GM18861 (cell line): Measurements from ENCODE around the gene TRNAU1AP.
A peak's percentile ranks its signal among the peaks of the same experiment; 100 is the strongest.
"Not testable (repeated sequence)": the region's sequence is repeated elsewhere in the genome, so short reads cannot be mapped to it uniquely, and the experiment has no call there.

Experiments used
- ATAC-seq: cut with Tn5 transposase; IDR thresholded peaks from one replicate; pipeline ENCODE4 v1.9.1; 2021; ENCODE audit not compliant: unreplicated experiment

The TRNAU1AP gene

GRCh38 chr1:28577052-28577678 is 24.3 kb downstream of the TRNAU1AP start:
- no peak for ATAC-seq

DNA sequence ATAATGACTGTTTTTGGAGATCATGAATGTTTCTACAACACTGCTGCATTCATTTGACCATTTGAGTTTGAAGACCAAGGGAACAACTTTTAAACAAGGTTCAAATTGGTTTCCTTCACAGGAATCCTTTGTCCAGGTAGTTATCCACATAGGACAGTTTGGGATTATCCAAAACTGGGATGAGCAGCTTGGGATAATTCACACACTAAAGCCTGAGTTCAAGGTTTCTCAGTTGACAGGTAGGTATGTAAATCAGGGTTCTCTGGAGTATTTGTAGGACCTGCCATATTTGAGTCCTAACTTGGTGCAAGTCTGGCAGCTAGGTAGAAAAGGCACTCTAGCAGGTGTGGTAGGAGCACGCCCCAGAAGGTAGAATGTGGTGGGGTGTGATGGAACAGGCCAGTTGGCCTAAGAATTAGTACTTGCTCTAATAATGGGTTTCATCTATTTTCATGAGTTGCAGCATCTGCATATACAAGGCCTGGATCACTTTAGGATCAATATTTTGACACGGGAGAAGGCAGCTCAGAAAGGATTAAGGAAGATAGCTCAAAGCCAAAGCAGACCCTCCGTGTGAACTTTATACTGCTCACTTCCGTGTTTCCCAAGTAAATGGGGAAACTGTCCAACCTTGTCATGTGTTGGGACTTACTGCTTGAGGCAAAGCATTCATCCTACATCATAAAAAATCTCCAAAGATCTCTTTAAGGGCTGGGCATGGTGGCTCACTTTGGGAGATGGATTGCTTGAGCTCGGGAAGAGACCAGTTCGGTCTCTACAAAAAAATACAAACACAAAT is 25.1 kb downstream of the TRNAU1AP start:
- ATAC-seq, result no peak

GRCh38 chr1:28578696-28579218 is 25.9 kb downstream of the TRNAU1AP start:
- no peak for ATAC-seq

- no peak for ATAC-seq
Observed at GRCh38 chr1:28579401-28579800, 26.5 kb downstream of the TRNAU1AP start.

DNA sequence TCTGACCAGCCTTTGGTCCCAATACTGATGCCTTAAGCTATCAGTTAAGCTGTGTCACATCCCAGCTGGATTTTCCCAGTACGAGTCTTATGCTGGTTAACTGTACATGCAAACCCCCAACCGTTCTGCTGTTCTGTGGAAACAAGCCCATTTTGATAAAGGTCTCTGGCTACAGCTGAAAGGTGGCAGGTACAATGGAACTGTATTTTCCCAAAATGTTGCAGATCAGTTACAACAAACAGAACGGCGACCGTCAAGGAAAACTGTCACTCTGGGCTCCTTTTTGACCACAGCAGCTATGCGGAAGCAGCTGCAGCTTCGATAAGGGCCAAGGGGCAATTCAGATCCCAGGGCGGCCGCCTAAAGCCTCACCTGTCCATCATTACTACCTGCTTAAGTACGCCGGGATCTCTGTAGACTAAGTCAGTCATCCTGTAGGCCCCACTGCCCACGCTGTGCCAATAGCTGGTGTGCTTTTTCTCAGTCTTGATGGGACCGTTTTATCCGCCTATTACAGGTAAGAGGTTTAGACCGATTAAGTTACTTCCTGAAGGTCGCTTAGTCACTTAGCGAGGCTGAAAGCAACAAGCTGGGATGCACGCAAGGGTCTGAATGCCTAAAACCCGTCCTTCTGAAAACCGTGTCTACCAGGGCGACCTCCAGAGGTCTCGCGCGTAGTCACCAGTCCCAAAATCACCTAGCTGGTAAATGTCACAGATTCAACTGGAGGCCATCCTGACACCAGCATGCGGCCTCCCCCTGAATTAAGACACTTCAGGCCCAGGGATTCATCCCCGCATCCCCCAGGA is 28.0 kb downstream of the TRNAU1AP start:
- ATAC-seq, result peak; percentile 3

DNA sequence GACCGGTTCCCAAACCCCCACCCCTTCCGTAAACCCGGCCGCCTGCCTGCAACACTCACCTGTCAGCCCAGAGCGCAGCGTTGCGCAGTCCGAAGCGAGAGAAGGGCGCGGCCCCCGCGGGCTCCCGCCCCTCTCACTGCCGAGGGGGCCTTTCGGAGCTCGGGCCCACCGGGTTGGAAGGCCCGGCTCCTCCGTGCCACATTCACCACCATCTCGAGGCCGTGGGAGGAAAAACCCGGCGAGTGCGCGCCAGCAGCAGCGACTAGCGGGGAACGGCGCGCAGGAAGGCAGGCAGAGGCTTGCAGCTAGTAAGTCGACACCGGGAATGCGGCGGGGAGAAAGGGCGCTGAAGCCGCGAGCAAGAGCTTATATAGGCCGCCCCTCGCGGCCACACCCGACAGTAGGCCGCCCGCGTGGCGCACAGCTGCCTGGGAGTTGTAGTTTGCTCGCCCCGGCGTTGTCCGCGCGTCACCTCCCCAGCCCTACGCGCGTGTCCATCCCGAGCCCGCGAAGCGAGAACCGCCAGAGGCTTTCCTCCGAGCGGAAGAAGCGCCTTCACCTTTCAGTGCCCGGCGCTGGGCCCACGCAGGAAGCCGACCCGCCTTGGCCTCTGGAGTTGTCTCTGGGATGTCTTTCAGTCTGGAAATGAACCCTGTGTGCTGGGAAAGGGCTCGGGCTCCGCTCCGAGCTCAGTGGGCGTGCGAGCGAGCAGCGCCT is 28.8 kb downstream of the TRNAU1AP start:
- peak; percentile 73 for ATAC-seq

- ATAC-seq, result no peak
Observed at GRCh38 chr1:28582248-28582615, 29.3 kb downstream of the TRNAU1AP start.

DNA sequence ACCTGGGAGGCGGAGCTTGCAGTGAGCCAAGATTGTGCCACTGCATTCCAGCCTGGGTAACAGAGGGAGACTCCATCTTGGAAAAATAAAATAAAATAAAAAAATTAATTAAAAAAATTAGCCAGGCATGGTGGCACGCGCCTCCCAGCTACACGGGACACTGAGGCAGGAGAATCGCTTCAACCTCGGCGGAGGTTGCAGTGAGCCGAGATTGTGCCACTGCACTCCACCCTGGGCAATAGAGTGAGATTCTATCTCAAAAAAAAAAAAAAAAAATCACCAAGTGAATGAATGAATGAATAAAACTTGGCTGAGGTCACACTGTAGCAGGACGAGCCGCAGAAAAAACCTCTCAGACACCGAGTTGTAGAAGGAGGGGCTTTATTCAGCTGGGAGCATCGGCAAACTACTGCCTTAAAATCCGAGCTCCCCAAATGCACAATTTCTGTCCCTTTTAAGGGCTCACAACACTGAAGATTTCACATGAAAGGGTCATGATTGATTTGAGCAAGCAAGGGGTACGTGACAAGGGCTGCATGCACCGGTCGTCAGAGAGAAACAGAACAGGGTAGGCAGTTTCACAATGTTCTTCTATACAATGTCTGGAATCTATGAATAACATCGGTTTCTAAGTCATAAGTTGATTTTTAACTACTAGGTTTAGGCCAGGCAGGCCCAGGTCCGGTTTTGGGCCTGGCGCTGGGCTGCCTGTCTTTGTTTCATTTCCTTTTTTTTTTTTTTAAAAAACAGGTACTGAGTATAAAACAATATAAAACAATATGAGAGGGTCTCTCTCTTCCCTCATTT is 33.9 kb downstream of the TRNAU1AP start:
- ATAC-seq, result not testable (repeated sequence)

- peak; percentile 31 for ATAC-seq
Observed at GRCh38 chr1:28591708-28592320, 38.9 kb downstream of the TRNAU1AP start, which contains the start of gene RAB42. RAB42 (plus strand) TSS chr1:28592265; CDS start chr1:28592512, 247 bp downstream.

DNA sequence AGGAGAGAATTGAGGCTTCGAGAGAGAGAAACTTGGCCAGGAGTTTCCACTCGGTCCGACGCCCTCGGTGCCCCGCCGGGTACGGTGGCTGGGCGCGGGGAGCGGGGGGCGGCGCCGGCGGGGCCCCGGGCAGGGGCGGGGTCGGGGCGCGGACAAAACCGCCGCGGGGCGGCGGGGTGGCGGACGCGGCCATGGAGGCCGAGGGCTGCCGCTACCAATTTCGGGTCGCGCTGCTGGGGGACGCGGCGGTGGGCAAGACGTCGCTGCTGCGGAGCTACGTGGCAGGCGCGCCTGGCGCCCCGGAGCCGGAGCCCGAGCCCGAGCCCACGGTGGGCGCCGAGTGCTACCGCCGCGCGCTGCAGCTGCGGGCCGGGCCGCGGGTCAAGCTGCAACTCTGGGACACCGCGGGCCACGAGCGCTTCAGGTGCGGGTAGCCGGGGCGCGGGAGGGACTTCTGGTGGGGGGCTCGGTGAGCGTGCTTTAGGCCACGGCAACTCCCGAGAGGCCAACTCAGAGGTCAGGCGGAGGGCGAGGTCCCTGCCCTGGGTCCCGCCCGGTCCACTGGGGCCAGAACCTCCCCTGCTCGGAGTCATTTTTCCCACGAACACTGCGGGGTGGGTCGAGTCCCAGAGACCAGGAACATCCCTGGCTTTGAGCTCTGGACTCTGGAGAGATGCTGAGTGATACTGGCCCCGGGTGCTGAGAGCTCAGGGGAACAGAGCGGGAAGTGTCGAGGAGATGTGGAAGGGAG is 39.6 kb downstream of the TRNAU1AP start:
- ATAC-seq, result peak; percentile 38

- not testable (repeated sequence) for ATAC-seq
Observed at GRCh38 chr1:28593988-28594356, 41.1 kb downstream of the TRNAU1AP start.

GRCh38 chr1:28594686-28595411 is 42.0 kb downstream of the TRNAU1AP start:
- not testable (repeated sequence) for ATAC-seq

DNA sequence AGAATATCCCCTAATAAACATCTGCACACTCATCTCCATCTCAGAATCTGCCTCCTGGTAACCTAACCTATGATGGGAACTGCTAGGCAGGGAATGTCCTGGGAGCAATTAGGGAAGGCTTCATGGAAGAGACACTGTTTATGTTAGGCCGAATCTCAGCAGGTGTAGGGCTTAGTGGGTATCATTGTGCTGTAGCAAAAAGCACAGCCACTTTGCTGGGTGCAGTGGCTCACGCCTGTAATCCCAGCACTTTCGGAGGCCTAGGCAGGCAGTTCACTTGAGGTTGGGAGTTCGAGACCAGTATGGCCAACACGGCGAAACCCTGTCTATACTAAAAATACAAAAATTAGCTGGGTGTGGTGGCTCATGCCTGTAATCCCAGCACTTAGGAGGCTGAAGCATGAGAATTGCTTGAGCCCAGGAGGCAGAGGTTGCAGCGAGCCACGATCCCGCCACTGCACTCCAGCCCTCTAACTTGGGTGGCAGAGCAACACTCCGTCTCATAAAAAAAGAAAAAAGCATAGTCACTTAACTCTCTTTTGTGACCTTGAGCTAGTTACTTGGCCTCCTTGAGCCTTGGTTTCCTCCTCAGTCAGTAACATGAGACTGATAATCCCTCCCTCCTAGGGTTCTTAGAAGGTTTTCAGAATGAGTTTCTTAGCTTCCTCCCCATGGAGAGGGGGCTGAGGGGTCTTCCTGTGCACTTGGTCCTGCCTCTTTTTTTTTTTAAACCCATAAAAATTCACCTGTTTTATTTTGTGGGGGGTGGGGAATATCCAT is 42.7 kb downstream of the TRNAU1AP start:
- ATAC-seq, result no peak

DNA sequence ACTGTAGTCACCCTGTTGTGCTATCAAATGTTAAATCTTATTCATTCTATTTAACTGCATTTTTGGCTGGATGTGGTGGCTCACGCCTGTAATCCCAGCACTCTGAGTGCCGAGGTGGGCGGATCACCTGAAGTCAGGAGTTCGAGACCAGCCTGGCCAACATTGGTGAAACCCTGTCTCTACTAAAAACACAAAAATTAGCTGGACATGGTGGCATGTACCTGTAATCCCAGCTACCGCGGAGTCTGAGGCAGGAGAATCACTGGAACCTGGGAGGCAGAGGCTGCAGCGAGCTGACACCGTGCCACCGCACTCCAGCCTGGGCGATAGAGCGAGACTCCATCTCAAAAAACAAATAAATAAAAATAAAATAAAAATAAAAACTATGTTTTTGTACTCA is 43.4 kb downstream of the TRNAU1AP start:
- ATAC-seq, result not testable (repeated sequence)

DNA sequence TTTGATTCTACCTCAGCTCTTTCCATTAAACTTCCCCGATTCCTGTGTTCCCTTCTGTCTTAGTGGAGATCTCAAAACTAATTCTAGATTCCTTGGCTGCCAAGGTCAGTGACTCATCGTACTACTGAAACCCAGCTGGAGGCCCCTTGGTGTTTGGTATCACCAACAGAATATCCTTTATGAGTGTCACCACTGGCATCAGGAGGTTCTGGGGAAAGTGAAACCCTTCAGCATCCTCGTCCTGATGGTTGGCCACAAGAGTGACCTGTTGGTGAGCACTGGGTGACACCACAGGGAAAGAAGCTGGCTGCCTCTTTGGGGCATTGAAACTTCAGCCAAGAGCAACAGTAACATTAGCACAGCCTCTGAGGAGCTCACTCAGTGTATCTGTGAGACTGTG is 48.8 kb downstream of the TRNAU1AP start:
- ATAC-seq, result no peak

- ATAC-seq, result no peak
Observed at GRCh38 chr1:28602536-28603439, 49.9 kb downstream of the TRNAU1AP start.
